Ureter (tissue), 1 donor: ENCODE data around the gene RASGRP3. TPM values are rescaled to one million over a fixed set of nuclear protein-coding genes. Genes with fewer than 3 reads are reported as not detected.

Source experiments
- DNase-seq: peaks from one replicate; pipeline ENCODE4 v3.0.0-alpha.2; 2020; ENCODE audit warnings: low spot score
- total RNA-seq: library from RNA; stranded (reverse); gene quantifications from one replicate; pipeline ENCODE4 v1.2.4, GENCODE V29; 2023
- donor health status: DM: yes; HTN: yes; CAD: no.

The RASGRP3 gene
- total RNA-seq, 1 donor from 2014 or later, result 9.9 TPM

DNA sequence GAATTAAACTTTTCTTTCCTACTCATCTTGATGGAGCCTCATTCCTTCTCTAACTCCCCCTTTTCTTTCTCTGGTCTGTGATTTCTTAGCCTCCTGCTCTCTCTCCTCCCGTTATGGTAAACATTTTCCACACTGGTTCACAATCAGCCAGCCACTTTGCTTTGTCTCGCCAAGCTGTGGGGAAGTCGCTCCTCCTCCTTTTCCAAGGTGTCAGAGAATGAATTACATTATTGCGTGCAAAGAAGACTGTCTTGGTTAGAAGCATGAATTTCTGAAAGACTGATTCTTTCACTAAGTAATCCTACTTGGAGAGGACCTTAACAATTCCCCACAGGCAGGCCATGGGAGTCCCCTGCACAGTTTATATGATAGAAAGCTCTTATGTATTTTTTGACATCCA is 46.1 kb downstream of the RASGRP3 start:
- DNase-seq, result no peak

DNA sequence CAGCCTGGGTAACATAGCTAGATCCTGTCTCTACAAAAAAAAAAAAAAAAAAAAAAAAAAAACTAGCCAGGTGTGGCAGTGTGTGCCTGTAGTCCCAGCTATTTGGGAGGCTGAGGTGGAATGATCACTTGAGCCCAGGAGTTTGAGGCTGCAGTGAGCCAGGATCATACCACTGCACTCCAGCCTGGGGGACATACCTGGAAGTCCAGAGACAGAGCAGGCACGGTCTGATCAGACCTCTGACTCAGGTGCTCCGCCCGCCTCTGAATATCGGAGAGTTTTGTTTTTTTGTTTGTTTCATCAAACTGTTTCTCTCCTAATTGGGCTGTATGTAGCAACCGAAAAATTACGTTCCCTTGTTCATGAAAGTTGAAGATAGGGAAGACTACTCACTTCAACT is 49.2 kb downstream of the RASGRP3 start:
- DNase-seq, result no peak

DNA sequence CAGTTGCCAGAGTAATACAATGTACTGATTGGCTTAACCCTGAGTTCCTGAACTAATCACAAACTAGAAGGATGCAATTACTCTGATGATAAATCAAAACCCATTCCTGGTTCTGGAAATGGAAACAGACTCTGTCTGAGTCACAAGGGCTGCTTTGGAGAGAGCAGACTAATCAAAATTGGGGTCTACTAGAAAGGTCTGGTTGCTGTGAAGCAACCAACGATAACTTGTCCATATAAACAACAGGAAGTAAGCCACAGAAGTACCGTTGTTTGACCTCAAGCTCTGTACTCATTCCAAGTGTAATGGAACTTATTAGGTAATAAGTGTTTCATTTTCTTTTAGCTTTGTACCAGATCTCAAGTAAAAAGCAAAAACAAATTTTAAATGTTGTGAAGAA is 49.7 kb downstream of the RASGRP3 start:
- DNase-seq, result no peak

DNA sequence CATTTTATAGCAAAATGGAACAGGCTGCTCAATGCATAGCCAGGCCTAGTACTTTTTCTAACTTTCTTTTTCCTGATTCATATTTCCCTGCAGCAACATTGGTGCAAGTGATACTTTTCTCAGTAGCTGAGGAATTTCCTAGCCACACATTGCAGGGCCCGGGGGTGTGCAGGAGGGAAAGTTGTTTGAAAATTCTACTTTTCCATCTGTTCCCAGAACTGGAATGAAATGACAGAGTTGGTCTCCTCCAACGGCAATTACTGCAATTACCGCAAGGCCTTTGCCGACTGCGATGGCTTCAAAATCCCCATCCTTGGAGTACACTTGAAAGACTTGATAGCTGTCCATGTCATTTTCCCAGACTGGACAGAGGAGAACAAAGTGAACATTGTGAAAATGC is 50.5 kb downstream of the RASGRP3 start:
- DNase-seq, result no peak

DNA sequence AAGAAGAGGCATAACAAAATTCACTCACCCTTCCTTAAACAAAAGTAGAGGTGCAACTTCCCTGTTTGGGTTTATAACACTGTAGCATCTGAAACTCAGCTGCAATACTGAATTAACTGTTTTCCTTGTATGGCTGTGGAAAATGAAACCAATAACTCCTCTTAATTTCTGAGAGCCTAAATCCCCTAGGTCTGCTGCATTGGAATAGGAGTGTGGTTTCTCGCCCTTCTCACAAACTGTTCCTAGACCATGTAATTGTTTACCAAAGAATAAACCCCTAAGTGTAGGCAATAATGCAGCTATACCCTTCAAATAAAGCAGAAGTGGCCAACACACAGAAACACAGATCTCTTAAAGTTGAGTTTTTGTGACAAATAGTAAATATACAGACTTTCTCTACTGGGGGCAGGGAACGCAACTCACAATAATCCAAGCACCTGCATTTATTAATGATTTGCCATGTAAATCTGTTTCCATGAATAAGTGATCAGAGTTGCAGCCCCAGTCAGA is 52.0 kb downstream of the RASGRP3 start:
- DNase-seq, result no peak

DNA sequence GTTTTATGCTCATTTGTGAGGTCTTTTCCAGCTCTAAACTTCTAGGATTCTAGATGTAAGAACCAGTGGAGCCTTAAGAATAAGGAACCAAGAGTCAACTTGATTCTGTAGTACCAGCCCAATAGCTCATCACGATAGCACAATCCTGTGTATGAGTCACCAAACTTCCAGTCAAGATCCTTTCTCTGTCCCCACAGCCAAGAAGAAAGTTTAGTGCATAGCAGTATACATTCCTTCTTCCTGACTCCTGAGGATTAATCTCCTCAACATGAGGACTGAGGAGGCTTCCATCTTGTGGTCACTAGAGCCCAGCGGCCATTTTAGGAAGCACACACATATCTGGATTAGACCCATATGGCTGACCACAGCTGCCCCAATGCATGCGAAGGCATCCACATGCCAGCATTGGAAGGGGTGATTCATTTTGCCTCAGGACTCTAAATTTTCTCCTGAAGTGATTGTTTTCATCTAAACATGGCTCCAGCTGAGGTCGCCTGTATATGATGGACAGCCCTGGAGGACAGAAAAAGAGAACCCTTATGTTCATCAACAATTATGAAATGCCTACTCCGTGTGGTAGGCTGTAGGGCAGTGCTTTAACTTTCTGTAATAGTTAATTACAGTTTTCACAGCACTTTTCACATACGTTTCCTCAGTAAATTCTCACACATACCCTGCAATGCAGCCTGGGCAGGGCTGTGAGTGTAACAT is 53.5 kb downstream of the RASGRP3 start:
- DNase-seq, result no peak

DNA sequence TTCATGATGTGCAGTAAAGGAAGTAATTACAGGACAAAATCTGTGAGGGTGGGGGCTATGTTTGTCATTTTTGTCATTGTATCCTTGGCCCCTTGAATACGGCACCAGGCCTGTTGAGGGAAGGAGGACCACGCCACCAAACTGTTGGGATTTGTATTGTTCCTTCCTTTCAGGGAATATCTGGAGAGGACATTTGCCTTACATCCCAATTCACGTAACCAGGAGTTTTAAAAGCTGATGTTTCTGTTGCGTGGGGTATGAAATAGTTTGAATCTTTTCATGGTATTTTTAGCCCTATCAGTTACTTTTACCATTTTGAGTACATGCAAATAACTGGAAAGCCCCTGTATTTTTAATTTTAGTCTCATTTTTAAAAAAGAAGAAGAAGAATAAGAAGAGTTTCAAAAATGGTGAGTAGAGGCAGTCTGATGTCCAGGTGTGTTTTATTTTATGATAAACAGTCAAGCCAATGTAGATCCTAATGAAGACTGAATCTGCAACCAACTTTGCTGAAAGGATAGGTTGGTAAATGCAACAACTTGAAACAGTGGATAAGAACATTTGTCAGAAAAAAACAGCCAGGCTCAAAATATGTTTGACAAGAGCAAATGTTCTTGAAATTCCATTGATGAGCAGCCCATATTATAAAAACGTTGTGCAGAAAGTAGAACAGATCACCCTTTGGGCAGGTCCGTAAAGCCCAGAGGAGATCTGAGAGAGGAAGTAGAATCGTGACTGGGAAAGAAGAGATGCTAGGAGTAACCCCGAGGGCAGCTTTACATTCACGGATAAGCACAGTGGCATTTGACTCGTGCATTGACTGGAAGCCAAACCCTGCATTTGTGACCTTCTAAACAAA is 54.5 kb downstream of the RASGRP3 start:
- no peak for DNase-seq

DNA sequence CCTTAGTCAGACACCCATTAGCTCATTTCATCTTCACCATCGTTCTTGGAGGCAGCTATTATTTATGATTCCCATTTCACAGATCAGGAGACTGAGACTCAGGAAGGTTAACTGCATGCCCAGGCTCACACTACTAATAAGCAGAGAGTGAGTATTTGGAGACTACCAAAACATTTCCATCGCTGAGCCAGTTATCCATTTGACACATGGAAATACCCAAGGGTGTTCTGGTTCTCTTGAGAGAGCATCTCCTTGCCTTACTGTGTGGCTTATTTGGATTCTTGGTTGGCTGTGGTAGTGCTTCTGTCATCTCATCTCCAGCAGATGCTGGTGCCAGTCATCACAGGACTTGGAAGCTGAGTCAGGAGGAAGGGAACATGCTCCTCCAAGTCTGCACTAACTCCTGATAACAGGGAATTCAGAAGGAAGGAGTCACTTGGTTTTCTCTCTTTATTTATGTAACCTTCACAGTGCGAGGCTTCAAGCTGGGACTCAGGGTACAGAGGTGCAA is 55.2 kb downstream of the RASGRP3 start:
- DNase-seq, result no peak

DNA sequence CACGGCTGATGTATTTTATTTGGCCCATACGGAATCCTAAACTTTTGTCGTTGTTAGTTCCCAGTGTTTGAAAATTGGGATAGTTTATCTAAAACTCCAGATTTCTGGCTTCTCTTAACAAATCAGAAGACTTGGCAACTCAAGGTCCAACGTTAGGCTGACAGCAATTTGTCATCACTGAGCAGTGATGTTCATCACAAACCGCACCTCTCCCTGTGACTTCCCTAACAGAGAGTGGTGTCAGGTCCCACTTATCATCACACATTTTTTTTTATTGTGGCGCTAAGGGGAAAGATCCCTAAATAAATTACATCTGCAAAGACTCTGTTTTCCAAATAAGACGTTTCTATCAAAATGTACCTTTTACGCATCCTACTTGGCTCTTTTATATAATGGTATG is 55.7 kb downstream of the RASGRP3 start:
- no peak for DNase-seq

DNA sequence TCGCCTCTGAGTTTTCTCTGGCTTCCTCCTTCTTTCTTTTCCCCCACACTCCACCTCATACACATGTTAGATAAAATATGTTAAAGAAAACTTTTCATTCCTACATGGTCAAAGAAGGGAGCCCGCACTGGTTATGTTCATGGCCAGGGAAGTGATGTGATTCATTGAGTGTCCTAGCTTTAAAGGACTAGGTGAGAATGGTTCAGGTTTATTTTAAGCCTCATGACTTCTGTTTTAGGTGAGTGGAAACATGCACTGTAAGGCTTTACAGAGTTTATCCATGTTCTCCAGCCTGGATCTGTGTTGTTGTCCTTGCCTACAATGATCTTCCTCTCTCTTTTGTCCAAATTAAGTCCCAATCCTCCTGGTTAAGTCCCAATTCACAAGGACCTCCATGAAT is 56.5 kb downstream of the RASGRP3 start:
- no peak for DNase-seq

DNA sequence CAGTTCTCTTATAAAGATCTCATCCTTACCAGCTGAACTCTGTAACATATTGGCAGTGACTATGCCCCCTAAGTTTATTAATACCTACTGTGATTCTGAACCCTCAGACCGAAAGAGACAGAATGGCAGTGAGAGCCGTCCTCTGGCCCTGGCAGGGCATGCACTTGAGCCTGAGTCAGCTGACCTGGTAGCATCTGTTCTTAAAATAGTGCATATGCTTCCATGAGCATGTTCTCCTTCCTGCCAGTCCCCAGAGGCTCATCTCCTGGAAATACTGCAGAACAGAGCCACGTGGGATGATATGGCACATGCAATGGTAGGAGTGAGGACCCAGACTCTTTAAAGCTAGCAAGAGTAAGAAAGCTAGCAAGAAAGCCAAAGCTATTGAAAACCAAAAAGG is 59.0 kb downstream of the RASGRP3 start:
- DNase-seq, result no peak

DNA sequence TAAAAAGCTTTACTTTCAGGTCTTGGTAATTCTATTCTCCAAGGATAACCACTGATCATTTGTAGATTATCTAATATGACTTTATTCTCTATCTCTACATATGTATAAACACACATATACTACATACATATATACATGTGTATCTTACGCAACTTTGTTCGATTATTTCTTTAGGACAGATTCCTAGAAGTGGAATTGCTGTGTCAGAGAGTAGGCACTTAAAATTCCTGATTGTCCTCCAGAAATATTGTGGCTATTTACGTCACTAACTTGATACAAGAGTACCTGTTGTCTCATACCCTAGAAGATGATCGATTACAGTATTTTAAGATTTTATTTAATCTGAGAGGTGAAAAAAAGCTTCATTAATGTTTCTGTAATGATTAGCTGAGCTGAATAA is 64.8 kb downstream of the RASGRP3 start:
- no peak for DNase-seq

DNA sequence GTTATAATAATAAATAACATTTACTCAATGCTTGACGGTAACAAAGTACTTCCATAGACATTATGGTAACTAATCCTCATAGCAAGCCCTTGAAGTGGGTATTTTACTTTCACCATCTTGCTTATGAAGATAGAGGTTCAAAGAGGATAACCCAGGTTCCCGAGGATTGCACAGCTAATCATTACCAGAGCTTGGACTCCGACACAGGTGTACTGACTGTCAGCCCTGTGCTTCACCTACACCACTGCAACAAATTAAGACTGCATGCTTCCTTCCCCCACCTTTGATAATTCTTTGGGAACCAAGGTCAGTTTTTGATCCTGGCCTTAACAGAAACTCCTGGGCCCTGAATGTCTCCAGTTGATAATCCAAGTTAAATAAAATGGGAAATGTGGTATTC is 73.8 kb downstream of the RASGRP3 start:
- DNase-seq, result no peak

DNA sequence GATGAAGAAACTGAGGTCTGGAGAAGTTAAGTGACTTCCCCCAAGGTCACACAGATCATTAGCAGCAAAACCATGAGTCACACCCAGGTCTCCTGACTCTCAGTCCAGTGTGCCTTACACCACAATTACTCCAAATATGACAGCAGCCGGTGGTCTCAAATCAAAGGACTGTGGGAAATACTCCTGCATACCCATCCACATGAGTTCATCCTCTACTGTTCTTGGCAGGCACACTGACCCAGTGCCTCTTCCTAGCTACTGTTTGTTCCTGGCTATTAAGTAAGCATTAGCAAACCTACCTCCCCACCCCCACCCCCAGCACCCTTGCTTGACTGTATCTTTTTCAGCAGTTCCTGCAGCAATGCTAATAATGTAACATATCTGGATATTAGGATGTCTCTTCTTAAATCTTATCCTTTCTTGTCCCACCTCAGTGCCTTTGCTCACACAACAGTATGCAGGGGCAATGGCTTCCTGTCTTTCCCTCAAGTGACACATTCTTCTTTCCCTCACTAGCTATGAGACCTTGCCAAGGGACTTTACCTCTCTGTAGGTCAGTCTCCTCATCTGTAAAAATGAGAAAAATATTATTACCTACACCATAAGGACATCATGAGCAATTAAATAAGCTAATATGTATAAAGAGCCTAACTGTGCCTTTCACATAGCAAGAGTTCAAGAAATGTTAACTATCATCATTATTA is 76.5 kb downstream of the RASGRP3 start:
- no peak for DNase-seq

DNA sequence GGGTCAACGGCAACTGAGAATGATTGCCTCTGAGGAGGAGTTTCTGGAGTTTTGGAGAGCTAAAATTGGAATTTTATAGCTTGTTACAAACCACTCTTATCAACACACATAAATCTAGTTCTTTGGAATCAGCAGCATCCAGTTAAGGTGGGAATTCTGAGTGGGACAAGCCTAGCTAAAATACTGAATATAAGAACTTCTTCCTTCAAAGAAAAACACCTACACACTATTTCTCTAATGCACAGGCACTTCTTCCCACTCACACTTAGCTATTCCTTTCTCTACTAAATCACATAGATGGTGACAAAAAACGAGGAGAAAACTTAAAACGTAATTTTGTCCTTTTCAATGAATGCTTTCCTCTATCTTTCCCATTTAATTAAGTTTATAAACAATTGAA is 79.2 kb downstream of the RASGRP3 start:
- no peak for DNase-seq

DNA sequence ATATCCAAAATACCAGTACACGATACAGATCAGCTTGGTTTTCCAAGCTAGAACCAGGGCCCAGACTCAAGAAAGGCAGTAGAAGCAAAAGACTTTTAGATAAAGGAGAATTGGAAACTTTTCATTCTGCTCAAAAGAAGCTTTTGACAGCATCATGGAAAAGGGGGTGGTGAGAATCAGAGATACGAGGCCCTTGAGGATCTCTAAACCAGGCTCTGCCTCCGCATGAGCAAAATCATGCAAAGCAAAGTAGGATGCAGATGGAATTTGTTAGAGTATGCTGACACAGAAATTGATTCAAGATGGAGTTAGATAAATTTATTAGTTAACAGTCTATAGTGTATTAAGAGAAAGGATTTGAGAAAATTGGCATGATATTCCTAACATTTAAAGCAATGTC is 82.9 kb downstream of the RASGRP3 start:
- no peak for DNase-seq

DNA sequence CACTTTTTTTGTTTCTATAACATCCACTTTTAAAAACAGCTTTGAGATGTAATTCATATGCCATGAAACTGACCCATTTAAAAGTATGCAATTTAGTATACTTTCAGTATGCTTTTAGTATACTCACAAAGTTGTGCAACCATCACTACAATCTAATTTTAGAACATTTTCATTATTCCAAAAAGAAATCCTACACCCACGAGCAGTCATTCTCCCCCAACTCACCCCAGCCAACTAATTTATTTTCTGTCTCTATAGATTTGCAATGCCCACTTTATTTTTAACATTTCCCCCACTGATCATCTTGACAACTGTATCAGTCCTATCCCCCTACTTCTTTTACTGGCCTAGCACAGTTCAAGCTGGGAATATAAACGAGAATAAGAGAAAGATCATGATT is 83.6 kb downstream of the RASGRP3 start:
- DNase-seq, result no peak

DNA sequence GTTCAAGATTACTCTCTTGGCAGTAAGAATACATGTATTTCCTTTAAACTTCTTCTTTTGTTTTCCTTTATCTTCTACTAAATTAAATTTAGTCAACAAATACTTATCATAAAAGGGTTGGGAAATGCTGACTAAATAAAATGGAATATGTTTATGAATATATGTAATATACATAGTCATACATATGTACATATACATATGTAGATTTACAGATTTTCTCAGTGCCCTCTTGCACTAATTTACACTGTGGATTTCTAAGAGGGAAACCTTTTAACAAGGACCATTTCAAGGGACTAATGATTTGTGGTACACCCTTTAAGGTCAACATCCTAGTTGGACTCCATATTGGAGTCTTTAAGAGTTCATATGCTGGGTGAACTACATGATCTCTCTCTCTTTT is 85.4 kb downstream of the RASGRP3 start:
- DNase-seq, result no peak

DNA sequence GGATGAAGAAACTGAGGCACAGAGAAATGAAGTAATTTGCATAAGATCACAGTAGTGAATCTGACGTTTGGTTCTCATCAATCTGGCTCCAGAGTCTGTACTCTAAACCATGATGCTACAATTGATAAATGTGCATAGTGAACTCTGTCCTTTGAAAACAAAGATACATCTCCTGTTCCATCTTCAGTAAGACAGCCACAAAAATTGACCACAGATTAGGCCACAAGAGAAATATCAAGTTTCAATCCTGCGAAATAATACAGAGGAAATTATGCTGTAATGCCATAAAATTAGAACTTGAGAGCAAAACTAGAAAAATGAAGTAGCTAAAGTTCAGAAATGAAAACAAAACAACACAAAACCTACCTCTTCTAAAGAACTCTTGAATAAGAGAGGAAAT is 94.2 kb downstream of the RASGRP3 start:
- DNase-seq, result no peak

DNA sequence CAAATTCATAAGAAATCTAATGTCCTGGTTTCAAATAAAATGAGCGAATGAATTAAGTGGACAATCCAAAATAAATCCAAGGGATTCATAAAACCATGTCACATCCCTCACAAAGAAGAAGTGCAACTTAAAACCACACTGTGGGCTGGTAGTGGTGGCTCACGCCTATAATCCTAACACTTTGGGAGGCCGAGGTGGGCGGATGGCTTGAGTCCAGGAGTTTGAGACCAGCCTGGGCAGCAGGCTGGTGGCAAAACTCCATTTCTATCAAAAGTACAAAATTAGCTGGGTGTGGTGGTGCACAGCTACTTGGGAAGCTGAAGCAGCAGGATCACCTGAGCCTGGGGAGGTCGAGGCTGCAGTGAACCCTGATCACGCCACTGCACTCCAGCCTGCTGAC is 97.2 kb downstream of the RASGRP3 start:
- no peak for DNase-seq

DNA sequence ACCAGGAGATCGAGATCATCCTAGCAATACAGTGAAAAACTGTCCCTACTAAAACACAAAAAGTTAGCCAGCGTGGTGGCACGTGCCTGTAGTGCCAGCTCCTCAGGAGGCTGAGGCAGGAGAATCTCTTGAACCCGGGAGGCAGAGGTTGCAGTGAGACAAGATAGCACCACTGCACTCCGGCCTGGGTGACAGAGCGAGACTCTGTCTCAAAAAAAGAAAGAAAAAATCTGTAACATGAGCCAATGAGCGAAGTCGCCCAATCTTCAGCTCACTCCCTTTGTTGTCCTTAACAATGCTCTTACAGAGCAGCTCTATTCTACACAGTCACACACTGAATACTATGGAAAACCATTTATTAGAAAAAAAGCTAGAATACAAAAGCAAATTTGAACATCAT is 100.6 kb downstream of the RASGRP3 start:
- no peak for DNase-seq

DNA sequence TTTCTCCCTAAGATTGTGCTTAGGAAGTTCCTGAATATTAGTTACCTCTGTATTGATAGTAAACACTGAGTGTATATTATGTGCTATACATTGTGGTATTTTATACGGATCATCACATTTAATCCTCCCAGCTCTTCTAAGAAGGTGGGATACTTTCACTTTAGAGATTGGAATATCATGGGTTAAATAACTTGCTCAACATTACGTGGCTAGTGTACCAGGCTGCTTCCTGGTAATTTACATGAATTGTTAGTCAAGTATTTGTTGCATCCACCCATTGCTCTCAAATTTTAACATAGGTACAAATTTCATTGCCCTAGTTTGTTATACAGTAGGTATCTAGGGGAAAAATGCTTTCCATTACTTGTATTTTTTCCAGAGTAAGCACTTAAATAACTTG is 101.2 kb downstream of the RASGRP3 start:
- no peak for DNase-seq
